HG03066 (cell line): Measurements from ENCODE around the gene FXN.
"Not testable (repeated sequence)": the region's sequence is repeated elsewhere in the genome, so short reads cannot be mapped to it uniquely, and the experiment has no call there.

Source experiments
- ATAC-seq: cut with Tn5 transposase; IDR thresholded peaks from one replicate; pipeline ENCODE4 v1.9.1; 2021; ENCODE audit warnings: low read depth; ENCODE audit not compliant: unreplicated experiment

FXN gene

DNA sequence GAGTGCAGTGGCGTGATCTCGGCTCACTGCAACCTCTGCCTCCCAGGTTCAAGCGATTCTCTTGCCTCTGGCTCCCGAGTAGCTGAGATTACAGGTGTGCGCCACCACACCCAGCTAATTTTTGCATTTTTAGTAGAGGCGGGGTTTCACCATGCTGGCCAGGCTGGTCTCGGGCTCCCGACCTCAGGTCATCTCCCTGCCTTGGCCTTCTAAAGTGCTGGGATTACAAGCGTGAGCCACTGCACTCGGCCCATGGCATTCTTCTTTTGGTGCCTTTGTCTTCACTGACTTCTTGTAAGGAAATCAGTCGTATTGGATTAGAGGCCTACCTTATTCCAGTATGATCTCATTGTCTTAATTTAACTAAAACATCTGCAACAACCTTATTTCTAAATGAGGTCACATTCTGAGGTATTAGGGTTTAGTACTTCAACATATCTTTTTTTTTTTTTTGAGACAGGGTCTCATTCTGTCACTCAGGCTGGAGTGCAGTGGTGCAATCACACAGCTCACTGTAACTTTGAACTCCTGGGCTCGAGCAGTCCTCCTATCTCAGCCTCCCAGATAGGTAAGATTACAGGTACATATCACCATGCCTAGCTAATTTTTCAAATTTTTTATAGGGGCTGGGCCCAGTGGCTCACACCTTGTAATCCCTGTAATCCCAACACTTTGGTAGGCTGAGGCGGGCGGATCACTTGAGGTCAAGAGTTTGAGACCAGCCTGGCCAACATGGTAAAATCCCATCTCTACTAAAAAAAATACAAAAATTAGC, 59.0 kb downstream of the FXN start:
- not testable (repeated sequence) for ATAC-seq

DNA sequence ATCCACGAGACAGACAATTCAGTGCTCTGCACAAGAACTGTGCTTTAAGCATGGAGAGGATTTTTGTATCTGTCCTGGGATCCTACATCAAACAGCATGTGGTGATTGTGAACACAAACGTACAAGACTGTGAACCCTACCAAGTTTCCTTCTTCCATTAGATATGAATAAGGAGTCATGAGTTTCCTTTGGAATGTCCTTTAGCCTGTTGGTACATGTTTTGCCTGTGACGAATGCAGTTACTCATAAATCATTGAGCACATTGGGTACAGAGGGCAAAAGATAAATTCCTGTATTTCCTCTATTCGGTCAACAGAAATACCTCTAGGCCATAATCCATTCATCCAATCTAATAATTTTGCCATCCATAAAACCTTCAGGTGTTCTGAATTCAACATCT, 61.5 kb downstream of the FXN start:
- no peak for ATAC-seq

DNA sequence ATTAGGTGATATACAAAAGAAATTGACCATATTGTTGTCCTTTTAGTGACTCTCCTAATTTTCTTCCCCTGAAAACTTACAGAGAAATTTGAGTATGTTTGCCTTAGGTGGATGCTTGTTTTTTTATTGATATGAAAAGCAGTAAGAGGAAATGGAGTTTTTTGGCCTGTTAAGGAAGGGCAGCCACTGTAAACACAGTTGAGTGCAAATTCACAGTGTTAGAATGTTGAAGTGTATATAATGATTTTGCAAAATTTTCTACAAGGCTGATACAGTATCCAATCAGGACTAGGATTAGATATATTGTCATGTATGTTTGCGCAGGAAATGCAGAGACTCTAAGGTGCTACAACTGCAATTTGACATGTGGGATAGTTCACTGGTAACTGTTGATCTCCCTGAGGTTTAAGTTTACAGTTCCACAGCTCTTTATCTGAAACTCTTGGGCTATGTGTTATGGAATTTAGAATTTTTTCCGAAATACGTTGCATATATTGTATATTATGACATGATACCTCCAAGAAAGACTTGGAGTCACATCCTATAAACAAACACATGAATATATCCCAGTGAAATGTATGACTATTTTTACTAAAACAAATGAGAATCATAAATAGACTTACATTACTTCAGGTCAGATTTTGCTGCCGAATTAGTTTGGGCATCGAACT, 62.5 kb downstream of the FXN start:
- ATAC-seq = no peak

DNA sequence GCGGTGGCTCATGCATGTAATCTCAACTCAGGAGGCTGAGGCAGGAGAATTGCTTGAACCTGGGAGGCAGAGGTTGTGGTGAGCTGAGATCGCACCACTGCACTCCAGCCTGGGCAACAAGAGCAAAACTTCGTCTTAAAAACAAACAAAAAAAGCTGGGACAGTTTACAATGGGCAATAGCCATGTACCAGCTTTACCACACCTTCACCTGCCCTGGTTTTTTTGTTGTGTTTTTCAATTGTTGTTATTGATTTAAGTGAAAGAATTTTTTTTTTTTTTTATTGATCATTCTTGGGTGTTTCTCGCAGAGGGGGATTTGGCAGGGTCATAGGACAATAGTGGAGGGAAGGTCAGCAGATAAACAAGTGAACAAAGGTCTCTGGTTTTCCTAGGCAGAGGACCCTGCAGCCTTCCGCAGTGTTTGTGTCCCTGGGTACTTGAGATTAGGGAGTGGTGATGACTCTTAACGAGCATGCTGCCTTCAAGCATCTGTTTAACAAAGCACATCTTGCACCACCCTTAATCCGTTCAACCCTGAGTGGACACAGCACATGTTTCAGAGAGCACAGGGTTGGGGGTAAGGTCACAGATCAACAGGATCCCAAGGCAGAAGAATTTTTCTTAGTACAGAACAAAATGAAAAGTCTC, 67.9 kb downstream of the FXN start:
- ATAC-seq = not testable (repeated sequence)

DNA sequence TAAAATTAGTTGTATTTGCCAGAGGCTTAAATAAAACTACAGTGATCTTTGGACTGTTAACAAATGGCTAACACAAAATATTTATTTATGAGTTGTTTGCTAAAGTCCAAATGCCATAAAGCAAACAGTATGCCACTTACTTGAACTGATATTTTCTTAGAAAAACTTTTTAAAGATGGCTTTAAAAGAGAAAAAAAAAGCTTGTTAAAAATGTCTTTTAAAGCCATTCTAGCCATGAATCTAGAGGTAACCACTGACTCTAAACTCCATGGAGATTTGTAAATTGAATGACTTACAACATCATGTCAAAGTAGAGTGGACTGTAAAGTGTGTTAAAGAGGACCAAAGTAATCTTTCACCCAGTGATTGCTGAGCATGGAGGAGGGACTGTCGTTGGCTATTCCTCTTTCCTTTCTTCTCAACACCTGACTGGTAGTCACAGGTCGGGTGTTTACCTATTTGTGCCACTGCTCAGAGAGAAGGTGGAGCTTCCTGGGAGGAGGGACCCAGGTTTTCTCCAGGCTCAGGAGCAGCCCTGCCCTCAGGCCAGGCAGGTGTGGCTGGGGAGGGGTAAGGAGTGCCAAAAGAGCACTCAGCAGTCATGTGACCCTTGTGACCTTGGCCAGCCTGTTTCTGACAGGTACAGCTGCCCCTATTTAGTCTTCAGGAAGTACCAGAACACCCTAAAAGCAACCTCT, 69.4 kb downstream of the FXN start:
- no peak for ATAC-seq

DNA sequence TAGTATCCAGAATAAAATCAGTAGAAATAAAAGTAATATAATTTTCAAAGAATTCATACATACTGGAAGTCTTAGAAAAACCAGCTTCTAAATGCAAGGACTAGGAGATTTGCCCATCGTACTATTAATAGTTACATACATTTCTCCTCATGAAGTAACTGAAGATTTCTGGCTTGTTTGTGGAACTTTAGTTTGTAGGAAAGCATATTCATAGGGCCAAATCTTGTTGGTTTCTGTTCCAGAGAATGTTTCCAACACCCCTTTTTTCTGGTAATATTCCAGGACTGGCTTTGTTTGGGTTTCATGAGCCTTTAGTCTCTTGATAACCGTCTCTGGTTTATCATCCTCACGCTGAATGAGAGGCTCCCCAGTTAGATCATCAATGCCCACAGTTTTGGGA, 72.2 kb downstream of the FXN start:
- no peak for ATAC-seq

DNA sequence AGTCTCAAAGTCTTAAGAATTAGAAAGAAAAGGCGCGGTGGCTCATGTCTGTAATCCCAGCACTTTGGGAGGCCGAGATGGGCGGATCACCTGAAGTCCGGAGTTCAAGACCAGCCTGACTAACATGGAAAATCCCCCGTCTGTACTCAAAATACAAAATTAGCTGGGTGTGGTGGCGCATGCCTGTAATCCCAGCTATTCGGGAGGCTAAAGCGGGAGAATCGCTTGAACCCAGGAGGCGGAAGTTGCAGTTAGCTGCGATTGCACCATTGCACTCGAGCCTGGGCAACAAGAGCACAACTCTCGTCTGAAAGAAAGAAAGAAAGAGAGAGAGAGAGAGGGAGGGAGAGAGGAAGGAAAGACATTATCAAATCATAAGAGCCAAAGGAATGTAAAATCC, 73.2 kb downstream of the FXN start:
- ATAC-seq = not testable (repeated sequence)

DNA sequence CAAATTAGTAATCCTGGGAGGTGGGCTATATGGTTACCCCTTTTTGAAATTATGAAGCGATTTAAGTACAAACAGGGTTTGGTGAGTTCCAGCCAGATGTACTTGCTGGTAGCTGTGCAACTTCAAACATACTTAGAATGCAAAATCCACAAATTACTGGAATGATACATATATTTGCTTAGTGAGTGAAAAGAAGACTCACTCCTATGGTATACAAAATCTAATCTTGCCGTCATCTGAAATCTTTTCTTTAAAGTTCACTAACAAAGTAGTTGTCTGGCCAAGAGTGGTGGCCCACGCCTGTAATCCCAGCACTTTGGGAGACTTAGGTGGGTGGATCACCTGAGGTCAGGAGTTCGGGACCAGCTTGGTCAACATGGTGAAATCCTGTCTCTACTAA, 73.6 kb downstream of the FXN start:
- no peak for ATAC-seq

DNA sequence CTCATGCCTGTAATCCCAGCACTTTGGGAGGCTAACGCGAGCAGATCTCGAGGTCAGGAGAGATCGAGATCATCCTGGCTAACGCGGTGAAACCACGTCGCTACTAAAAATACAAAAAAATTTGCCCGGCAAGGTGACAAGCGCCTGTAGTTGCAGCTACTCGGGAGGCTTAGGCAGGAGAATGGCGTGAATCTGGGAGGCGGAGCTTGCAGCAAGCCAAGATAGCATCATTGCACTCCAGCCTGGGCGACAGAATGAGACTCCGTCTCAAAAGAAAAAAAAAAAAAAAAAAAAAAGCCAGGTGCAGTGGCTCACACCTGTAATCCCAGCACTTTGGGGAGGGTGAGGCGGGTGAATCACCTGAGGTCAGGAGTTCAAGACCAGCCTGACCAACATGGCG, 77.1 kb downstream of the FXN start:
- ATAC-seq = not testable (repeated sequence)

DNA sequence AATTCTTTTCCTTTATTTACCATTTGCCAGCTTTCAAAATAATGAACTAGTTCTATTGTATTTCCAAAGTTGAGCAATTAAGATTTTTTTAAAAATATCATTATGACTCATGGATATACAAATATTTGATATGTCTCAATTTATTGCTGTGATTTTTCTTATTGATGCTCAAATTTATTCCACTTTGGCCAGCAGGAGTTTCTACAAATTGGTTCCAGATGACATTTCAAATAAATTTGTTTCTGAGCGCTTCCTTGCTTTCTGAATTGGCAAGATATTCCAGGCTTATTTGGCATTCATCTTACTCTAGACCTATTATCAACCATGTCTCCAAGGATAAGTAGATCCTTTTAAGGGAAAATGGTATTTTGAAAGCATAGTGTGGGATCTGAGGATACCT, 80.1 kb downstream of the FXN start:
- no peak for ATAC-seq

DNA sequence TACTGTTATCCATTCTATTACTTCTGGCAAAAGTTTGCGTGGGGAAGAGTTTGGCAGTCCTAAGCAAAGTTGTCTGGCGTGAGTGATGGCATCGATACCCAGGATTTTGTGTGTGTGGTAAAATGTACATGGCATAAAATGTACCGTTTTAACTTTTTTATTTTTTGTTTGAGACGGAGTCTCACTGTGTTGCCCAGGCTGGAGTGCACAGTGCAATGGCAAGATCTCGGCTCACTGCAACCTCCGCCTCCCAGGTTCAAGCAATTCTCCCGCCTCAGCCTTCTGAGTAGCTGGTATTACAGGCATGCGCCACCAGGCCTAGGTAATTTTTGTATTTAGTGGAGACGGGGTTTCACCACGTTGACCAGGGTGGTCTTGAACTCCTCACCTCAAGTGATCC, 83.1 kb downstream of the FXN start:
- ATAC-seq = no peak

DNA sequence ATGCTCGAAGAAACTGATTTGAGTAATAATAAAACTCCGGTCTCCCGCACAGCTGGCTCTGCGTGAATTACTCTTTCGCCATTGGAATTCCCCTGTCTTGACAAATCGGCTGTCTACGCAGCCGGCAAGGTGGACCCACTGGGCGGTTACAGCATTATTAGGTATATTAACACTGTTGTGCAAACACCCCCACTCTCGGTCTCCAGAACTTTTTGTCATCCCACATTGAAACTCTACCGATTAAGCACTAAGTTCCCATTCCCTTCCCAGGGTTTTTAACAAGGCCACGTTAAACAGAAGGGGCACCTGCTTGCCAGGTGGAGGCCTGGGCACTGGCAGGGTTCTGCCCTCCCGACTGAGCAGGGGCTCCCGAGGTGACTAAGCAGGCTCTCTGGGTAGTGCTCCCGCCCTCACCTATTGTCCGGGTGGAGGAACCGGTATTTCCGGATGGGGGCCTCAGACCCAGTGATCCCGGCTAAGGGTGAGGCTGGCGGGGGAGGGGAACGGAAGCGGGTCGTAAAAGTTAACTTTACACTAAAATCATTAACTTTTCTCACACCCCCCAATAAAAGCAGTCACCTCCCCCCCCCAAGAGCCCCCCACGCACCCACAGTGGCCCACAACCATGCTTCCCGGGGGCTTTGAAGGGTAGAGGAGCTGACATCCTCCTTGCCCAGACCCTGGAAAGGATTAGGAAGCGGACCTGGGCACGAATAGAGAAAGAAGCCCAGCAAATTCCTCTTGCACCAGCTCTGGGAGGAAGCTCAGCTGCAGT, 85.0 kb downstream of the FXN start:
- ATAC-seq = no peak

DNA sequence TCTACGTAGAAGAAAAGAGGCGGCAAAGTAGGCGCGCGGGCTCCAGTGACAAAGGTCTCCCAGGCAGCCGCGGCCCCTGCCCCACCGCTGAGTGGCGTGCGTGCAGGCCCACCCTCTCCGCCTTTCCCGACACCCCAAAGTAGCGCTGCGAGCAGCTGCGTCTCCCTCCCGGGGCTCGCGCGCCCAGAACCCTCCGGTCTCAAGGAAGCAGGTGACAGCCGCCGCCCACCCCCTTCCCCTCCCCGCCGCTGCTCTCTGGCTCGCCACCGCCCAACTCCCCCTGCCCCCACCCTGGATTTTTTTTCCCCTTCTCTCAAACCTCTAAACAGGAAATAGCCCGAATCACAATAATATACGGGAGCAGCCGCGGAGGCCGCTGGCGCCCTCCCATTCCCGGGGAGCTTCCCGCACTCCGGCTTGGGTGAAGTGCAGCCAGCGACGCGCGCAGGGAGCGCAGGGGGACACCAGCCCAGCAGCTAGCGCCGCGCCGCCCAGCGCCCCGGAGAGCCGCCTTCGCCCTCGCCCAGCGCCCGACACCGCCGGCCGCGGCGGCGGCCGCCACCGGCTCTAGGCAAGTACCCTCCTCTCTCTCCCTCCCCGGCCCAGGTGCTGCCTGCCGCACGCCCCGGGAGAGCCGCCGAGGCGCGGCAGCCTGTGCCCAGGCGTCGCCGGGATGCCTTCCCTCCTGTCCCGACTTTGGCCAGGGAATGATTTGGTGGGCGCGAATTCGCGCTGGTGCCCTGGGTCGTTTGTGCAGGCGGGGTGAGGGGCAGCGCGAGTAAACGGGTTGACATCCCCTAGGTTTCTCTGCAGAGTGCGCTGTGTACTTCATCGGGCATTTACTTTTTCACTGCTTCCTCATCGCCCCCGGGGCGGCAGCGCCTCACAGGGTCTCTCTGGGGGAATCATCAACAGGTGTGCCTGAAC, 85.9 kb downstream of the FXN start:
- peak; percentile 57 for ATAC-seq

DNA sequence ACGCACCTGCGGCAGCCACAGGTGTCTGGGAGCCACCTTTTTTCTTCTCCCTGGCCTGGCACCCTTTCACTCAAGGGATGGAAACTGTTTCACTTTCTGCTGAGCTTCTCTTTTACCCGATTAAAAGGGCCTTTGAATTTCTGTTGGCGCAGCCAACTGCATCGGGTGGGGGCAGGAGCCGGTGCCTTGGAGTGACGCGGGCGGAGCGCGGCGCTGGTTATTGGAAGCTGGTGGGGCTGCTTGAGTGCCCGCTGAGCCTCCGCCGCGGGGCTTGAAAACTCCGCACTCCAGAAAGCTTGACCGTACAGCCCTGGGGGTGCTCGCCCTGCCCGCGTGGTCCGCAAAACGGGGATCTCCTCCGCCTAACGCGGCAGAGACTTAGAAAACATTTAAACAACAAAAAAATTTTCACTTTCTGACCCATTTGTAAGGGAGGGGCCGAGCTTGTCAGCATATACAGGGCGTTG, 86.6 kb downstream of the FXN start:
- ATAC-seq = peak; percentile 38

DNA sequence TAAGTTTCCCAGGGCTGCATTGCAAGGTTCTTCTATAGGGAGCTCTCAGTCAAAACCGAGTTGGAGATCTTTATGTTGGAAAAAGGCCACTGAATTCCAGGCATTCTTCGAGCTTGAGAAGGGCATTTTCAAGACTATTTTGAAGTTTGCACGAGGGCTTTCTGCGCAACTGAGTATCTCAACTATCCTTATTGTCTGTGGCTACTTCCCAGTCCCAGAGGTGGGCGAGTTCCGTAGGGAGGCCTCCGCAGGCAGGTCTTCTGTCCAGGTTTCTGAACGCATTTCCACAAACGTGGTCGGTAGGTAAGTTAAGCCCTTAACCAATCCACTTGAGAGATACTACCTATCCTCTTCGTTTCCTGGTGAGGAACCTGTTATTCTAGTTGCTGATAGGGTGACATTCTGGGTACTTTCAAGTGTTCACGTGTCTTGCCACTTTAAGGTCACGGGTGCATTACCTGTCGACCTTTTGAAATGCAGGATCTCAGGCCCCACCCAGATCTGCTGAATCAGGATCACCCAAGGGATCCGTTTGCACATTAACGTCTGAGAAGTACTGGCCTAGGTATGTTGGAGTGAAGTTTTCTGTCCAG, 87.1 kb downstream of the FXN start:
- ATAC-seq = no peak

DNA sequence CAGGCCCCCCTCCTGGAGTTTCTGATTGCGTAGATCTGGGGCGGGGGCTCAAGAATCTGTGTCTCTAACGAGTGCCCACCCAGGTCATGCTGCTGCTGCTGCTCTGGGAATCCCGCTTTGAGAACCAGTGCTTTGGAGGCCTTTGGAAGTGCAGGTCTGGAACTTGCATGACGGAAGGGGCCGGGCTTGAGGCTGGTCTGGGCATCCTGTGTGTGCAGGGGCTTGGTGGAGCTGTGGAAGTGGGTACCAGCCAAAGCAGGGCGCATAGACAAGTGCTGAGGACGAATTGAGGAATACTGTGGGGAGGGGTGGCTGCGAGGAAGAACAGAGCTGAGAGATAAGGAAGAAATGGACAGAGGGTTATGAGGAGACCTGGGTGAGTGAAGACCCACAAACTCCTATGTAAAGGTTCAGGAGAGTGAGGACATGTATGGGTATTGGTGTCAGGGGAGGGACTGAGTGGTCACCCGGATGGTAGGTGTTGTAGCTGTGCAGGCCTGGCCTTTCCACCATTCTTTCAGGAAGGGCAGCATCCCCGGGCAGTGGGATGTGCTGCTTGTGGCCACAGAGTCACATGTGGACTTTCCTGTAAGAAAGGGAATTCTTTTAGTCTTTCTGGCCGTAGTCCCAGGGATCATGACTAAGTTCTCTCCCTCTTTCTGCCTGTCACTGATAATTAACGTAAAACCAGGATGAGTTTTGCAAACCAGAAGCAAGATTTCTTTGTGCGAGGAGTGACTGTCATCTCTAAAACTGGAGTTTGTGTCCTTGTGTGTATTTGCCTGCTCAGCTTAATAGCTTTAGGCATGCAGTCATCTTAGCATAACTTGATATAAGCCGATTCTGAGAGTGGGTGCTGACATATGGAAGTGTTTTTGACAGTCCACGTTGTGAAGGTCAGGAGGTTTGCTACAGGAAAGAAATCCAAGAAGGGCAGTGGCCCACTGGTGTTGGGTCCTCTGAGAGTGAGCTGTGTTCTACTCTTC, 95.2 kb downstream of the FXN start:
- ATAC-seq = no peak

DNA sequence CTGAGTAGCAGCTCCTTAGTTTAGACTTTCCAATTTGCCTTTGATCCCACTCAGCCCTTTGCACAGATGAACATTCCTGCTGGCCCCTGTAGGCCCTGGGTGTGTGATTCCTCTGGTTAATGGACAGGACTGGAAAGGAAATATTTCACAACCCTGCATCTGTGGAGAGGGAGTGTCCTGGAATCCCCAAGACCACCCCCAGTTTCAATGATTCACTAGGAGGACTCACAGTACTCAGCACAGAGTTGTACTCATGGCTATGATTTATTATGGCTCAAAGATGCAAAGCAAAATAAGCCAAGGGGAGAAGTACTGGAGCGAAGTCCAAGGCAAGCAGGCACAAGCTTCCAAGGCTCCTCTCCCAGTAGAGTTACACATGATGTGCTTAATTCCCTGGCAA, 96.1 kb downstream of the FXN start:
- no peak for ATAC-seq

DNA sequence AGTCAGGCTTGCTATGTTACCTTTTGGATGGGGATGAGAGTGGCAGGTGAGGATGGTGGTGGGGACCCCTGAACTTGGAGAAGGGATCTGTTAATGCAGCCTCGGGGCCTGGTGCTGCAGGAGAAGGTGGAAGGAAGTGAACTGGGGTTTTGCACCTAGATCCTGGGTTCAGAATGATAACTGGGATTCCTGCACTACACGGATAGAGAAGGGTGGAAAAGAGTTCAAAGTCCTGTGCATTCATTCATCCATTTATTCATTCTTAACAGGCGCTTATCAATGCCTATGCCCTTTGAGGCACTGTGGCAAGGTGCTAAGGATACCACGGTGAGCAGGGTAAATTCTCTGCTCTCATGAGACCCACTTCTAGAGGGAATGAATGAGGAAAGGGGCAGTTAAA, 96.8 kb downstream of the FXN start:
- ATAC-seq = no peak
